HepG2 (cell line): ENCODE measurements around the gene KIF23. TPM values are rescaled to one million over a fixed set of nuclear protein-coding genes. Genes with fewer than 3 reads are reported as not detected.

Source experiments
- ARNTL ChIP-seq: sonication (generic); formaldehyde crosslinking; IDR thresholded peaks from 2 replicates; pipeline ENCODE4 v1.4.0; 2020; ENCODE audit warnings: mild to moderate bottlenecking, missing genetic modification reagents
- HNF4G ChIP-seq, 2 experiments: sonication (generic) in 1 of 2; formaldehyde crosslinking in 1 of 2; IDR thresholded peaks; 2 replicates each; pipeline versions ENCODE4 v1.4.0 to v1.6.1; 2011 to 2020; ENCODE audit warnings: borderline replicate concordance in 2 of 2, low read depth in 2 of 2, mild to moderate bottlenecking in 2 of 2, low read length in 1 of 2, missing genetic modification reagents in 1 of 2, moderate library complexity in 1 of 2
- HOXD1 ChIP-seq: sonication (generic); formaldehyde crosslinking; IDR thresholded peaks from 2 replicates; pipeline ENCODE4 v1.5.0; 2020; ENCODE audit warnings: missing genetic modification reagents
- MLX ChIP-seq: IDR thresholded peaks from 2 replicates; pipeline ENCODE4 v1.6.1; 2016
- NFATC3 ChIP-seq: sonication (generic); formaldehyde crosslinking; IDR thresholded peaks from 2 replicates; pipeline ENCODE4 v1.5.1; 2020; ENCODE audit warnings: mild to moderate bottlenecking, missing genetic modification reagents
- NFIB ChIP-seq: sonication (generic); formaldehyde crosslinking; IDR thresholded peaks from 2 replicates; pipeline ENCODE4 v1.9.0; 2021; ENCODE audit warnings: missing genetic modification reagents, mild to moderate bottlenecking, borderline replicate concordance
- PREB ChIP-seq: sonication (generic); formaldehyde crosslinking; IDR thresholded peaks from 2 replicates; pipeline ENCODE4 v1.4.0; 2020; ENCODE audit warnings: missing genetic modification reagents
- SKIL ChIP-seq: sonication (generic); formaldehyde crosslinking; IDR thresholded peaks from 2 replicates; pipeline ENCODE4 v1.8.0; 2022; ENCODE audit warnings: missing genetic modification reagents, mild to moderate bottlenecking, moderate library complexity, borderline replicate concordance
- TARDBP ChIP-seq: sonication (generic); formaldehyde crosslinking; IDR thresholded peaks from 2 replicates; pipeline ENCODE4 v1.8.0; 2022; ENCODE audit warnings: mild to moderate bottlenecking, missing genetic modification reagents
- USF2 ChIP-seq, 2 experiments: sonication (generic) in 1 of 2; formaldehyde crosslinking in 1 of 2; IDR thresholded peaks; 2 replicates each; pipeline versions ENCODE4 v1.5.1 to v1.6.1; 2011 to 2020; ENCODE audit warnings: borderline replicate concordance in 1 of 2, low read depth in 1 of 2, low read length in 1 of 2, mild to moderate bottlenecking in 1 of 2, missing genetic modification reagents in 1 of 2, moderate library complexity in 1 of 2
- ZBTB7A ChIP-seq: sonication (generic); formaldehyde crosslinking; IDR thresholded peaks from 2 replicates; pipeline ENCODE4 v1.8.0; 2022; ENCODE audit warnings: mild to moderate bottlenecking, missing genetic modification reagents
- ZFP36L1 ChIP-seq: sonication (generic); formaldehyde crosslinking; IDR thresholded peaks from 2 replicates; pipeline ENCODE4 v1.8.0; 2022; ENCODE audit warnings: mild to moderate bottlenecking, missing genetic modification reagents, moderate library complexity
- ZNF557 ChIP-seq: sonication (generic); formaldehyde crosslinking; IDR thresholded peaks from 2 replicates; pipeline ENCODE4 v1.4.0; 2020; ENCODE audit warnings: missing genetic modification reagents
- ZNF891 ChIP-seq: sonication (generic); formaldehyde crosslinking; IDR thresholded peaks from 2 replicates; pipeline ENCODE4 v1.5.0; 2020; ENCODE audit warnings: mild to moderate bottlenecking, missing genetic modification reagents
- polyA plus RNA-seq, 8 experiments: library from polyadenylated mRNA; depleted of rRNA in 3 of 8; stranded (reverse) in 7 of 8; unstranded in 1 of 8; fragments of >200 nt; fragmentation: Illumina TruSeq in 4 of 8; extraction: Trizol in 4 of 8; gene quantifications; 2 replicates each; pipeline versions ENCODE4 v1.2.1 to v1.2.3, GENCODE V29; 2011 to 2016; ENCODE audit warnings: low read depth in 4 of 8, missing spikeins in 1 of 8, mixed read lengths in 1 of 8; ENCODE audit not compliant: insufficient read depth in 1 of 8
- total RNA-seq, 5 experiments: library from RNA; depleted of rRNA; stranded (reverse); fragments of >200 nt; fragmentation: Illumina TruSeq; extraction: Trizol; gene quantifications; 2 replicates each; pipeline ENCODE4 v1.2.3, GENCODE V29; 2016; ENCODE audit warnings: low read depth in 1 of 5

Gene KIF23
- total and polyA plus RNA-seq, 2 of the 13 experiments (the other 11 are each of a cell fraction or from before 2014, with no cell fraction given): 11.3 to 38.1 TPM

- TF ChIP-seq HNF4G (IDR thresholded peaks at IDR 0.05; ENCODE audit: borderline replicate concordance, low read depth, low read length) (no peak), HNF4G (CRISPR knock-in tag; IDR thresholded peaks at IDR 0.05; ENCODE audit: borderline replicate concordance, low read depth) (0 out of 2 replicates have a peak, but pooled peaks have one; percentile 61), ZNF557 (CRISPR knock-in tag) (no peak), ZNF891 (CRISPR knock-in tag) (0 out of 2 replicates have a peak, but pooled peaks have one; percentile 28), TARDBP (peak; percentile 54; the same call in 1 of the 2 replicates), HOXD1 (CRISPR knock-in tag) (no peak), NFATC3 (CRISPR knock-in tag) (no peak), PREB (CRISPR knock-in tag) (no peak), SKIL (CRISPR knock-in tag) (no peak), ZBTB7A (CRISPR knock-in tag) (no peak), ZFP36L1 (CRISPR knock-in tag) (peak; percentile 43; the same call in 1 of the 2 replicates), USF2 (IDR thresholded peaks at IDR 0.05; ENCODE audit: low read depth, low read length) (no peak), USF2 (CRISPR knock-in tag; IDR thresholded peaks at IDR 0.05; ENCODE audit: borderline replicate concordance) (no peak), ARNTL (CRISPR knock-in tag) (no peak), NFIB (CRISPR knock-in tag) (no peak), MLX (CRISPR knock-in tag) (no peak)
Observed at GRCh38 chr15:69413822-69414700, at the start of gene KIF23 (continued).
